Kidney capillary endothelial cell (primary cell): ENCODE results near the gene NUSAP1.
A peak's percentile ranks its signal among the peaks of the same experiment; 100 is the strongest.
"Not testable (repeated sequence)": the region's sequence is repeated elsewhere in the genome, so short reads cannot be mapped to it uniquely, and the experiment has no call there.

Experiments used
- DNase-seq: peaks from one replicate; pipeline ENCODE4 v3.0.0-alpha.2; 2018; ENCODE audit warnings: low spot score

The NUSAP1 gene

DNA sequence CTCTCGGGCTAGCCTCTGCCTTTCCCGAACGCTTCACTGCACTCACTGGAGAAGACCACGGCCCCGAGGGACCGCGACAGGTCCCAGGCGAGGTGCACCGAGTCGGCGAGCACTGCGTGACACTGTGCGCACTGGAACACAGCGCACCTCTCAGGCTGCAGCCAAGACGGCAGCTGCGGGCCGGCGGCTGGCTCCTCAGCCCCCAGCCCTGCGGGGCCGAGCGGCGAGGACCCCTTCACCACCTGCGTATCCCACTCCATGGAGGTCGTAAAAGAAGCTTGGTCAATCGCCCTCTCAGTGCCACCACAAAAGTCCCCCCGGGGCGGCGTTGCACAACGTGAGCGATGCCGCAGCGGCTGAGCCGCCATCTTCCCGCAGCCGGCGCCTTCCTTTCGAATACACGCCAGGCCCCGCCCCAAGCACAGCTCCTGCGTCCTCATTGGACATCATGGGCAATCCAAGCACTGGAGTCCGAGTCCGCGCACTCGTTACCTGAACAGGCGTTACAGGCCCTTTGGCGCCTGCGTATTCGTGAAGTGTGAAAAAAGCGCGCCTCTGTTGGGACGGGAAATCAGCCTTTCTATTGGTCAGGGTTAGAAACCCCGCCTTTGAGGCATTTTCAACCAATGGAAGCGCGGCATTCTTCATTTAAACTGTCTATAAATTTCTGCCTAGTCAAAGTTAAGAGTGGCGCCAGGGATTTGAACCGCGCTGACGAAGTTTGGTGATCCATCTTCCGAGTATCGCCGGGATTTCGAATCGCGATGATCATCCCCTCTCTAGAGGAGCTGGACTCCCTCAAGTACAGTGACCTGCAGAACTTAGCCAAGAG is at the start of gene NUSAP1, which contains the start of gene OIP5:
Gene NUSAP1 (plus strand): TSS at position 688 of the 832 bp plus-strand sequence. CDS start 77 bp downstream, at position 765.
Gene OIP5 (minus strand): TSS at position 398 of the 832 bp plus-strand sequence. CDS start 30 bp downstream, at position 368.
- peak; percentile 98 for DNase-seq

- DNase-seq = not testable (repeated sequence)
Measured at GRCh38 chr15:41282980-41283652, 49.6 kb upstream of the NUSAP1 start.

GRCh38 chr15:41283653-41284426 is 48.8 kb upstream of the NUSAP1 start:
- DNase-seq = peak; percentile 99

- DNase-seq = no peak
Measured at GRCh38 chr15:41284427-41285177, 48.1 kb upstream of the NUSAP1 start.

DNA sequence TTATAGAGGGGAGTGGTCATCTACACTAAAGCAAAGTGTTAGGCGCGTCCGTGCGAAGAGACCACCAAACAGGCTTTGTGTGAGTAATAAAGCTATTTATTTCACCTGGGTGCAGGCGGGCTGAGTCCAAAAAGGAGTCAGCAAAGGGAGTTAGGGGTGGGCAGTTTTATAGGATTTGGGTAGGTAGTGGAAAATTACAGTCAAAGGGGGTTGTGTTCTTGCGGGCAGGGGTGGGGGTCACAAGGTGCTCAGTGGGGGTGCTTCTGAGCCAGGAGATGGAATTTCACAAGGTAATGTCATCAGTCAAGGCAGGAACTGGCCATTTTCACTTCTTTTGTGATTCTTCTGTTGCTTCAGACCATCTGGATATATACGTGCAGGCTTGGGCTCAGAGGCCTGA is 47.4 kb upstream of the NUSAP1 start:
- DNase-seq = no peak

DNA sequence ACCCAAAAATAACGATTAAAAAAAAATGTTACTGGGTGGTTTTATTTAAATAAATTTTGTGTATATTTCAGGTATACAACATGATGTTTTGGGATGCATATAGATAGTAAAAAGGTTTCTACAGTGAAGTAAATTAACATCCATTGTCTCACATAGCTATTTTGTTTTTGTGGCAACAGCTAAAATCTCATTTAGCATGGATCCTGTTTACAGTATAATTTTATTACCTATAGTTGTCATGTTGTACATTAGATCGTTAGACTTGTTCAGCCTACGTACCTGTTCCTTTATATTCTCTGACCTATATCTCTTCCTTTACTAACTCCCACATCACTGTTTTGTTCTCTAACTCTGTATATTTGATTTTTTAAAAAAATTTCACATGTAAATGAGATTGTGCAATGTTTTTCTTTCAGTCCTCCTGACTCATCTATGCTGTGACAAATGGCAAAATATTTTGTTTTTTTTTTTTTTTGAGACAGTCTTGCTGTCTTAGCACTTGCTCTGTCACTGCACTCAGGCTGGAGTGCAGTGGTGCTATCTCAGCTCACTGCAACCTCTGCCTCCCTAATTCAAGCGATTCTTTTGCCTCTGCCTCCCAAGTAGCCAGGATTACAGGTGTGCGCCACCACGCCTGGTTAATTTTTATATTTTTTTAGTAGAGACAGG is 45.9 kb upstream of the NUSAP1 start:
- no peak for DNase-seq

DNA sequence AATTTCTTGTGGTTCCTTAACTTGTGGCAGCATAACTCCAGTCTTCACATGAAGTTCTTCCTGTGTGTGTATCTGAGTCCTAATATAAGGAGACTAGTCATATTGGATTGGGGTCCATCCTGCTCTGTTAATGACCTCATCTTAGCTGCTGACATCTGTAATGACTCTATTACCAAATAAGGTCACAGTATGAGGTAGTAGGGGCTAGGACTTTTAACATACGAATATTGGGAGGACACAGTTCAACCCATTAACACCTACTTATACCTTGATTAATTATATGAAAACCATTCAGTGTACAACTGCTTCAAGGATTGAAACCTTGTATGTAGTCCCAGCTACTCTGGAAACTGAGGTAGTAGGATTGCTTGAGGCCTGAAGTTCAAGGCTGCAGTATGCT is 44.2 kb upstream of the NUSAP1 start:
- DNase-seq = no peak

GRCh38 chr15:41289953-41290352 is 42.7 kb upstream of the NUSAP1 start:
- no peak for DNase-seq

- no peak for DNase-seq
Measured at GRCh38 chr15:41291065-41291631, 41.5 kb upstream of the NUSAP1 start.

- DNase-seq = no peak
Measured at GRCh38 chr15:41292521-41292920, 40.2 kb upstream of the NUSAP1 start.

DNA sequence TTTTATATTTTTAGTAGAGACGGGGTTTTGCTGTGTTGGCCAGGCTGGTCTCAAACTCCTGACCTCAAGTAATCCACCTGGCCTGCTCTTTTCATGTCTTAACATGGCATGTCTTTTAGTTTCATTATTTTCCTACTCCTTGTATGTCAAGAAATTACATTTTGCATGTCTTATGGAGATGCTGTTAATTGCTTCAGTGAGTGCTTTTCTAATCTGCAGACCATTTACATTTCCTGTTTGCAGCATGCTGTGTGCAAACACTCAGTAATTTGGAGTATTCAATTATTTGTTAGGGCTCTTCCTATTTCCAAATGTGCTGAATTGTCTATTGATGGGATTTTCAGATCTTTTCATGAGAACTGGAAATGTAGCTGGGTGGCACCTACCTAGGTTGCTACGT is 31.5 kb upstream of the NUSAP1 start:
- not testable (repeated sequence) for DNase-seq

GRCh38 chr15:41301587-41301986 is 31.1 kb upstream of the NUSAP1 start:
- no peak for DNase-seq

DNA sequence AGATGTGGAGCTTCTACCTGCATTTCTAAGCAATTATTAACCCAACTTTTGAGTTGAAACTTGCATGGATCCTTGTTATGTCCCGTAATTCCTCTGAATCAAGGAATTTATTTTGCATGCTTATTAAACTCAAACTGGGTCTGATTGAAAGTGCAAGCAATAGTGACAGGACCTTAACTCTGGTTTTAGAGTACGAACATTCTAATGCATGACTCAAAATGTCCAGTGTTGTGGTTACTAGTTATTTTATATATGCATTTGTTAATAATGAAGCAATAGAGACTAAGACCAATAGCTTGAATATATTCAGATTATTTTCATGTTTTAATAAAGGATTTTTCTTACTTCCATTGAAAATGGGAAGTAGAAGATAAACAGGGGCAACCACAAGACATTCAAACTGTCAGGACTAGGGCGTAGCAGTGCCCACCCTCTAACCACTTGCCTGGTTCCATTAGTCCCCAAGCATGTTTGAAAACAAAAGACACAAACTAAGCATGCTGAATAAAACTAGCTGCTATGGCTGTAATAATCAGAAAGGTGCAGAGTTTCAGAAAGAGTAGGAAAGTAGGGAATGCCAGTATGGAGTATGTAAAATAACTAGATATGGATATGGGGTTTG is 28.4 kb upstream of the NUSAP1 start:
- no peak for DNase-seq

DNA sequence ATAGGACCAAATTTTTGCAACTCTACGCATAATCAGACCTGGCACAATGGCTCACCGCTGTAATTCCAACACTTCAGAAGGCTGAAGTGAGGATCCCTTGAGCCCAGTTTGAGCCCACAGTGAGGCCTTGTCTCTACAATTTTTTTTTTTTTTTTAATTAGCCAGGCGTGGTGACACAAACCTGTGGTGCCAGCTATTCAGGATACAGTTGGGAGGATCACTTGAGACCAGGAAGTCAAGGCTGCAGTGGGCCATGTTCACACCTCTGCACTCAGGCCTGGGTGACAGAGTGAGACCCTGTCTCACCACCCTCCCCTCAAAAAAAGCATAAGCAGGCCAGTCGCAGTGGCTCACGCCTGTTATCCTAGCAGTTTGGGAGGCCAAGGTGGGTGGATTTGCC is 25.0 kb upstream of the NUSAP1 start:
- DNase-seq = no peak

DNA sequence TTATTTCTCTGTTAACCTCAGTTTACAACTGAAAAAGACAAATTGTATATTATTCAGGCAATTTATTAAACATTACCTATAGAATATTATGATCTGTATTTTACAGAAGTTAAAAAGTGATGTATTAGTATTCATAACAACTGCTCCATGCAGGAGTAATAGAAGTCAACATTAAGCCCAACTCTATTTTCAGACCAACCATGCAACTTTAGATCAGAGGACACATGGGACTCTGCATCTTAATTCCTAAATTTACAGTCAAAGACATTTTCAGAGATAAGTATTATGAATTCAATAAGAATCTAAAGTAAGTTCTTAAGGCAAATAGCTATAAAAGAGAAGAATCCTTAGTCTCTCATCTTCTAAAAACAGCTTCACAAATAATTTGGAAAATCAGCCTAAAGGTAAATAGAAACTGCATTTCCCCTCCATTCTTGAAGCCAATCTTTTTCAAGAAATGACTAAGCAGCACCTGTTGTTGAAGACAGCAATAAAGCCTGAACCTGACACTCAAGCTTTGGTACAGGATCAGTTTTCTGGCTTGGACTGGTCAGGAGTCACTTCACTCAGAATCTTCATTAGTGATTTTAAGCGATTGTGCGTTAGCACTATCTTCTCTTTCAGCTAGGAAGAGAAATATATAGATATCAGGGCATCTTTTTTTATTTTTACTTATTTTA is 23.3 kb upstream of the NUSAP1 start:
- no peak for DNase-seq

GRCh38 chr15:41320805-41321330 is 11.8 kb upstream of the NUSAP1 start:
- DNase-seq = not testable (repeated sequence)

DNA sequence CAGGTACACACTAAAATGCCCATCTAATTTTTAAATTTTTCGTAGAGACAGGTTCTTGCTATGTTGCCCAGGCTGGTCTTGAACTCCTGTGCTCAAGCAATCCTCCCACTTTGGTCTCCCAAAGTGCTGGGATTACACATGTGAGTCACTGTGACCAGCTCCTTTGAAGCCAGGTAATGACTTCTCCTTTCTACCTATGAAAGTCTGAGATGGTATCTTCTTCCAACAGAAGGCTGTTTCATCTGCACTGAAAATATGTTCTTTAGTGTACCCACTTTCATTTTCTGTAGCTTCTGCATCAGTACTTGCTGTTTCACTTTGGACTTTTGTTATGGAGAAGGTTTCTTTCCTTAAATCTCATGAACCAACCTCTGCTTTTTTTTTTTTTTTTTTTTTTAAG is 9.1 kb upstream of the NUSAP1 start:
- no peak for DNase-seq

DNA sequence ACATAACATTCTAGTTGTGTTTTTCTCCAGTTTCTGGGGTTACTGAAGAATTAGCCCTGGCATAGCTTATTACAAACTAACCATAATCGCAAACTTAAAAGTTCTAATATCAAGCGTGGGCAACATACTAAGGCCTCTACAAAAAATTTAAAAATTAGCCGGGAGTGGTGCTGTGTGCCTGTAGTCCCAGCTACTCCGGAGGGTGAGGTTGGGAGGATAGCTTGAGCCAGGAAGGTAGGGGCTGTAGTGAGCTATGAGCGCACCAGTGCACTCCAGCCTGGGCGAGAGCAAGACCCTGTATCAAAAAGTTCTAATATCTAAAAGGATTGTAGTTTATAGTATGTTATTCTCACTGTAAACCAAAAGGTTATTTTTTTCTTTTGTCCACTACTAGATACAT is 1.4 kb upstream of the NUSAP1 start:
- DNase-seq = no peak

GRCh38 chr15:41331833-41332193 is 868 bp upstream of the NUSAP1 start:
- DNase-seq = no peak
